Measurements from ENCODE around the gene KANK3.

Gene KANK3

GRCh38 chr19:8333767-8334457 lies 9.2 kb downstream of the KANK3 start:
- H3K36me3 ChIP-seq (ENCODE audit: insufficient read depth, low read length) = no peaks in the 10 kb centered on the region
- H3K9ac ChIP-seq (ENCODE audit: low read depth, low read length) = no peak overlapping the region
- H3K4me3 ChIP-seq (ENCODE audit: low read length) = no peak overlapping the region
- no peaks in the 10 kb centered on the region for H3K9me3 ChIP-seq (replicated peaks; ENCODE audit: low read length)
- no peak overlapping the region for H3K4me2 ChIP-seq (ENCODE audit: low read length)
- peaks cover 4% of the 10 kb centered on the region for H3K4me1 ChIP-seq (ENCODE audit: control insufficient read depth, insufficient read depth, low read length)
- peaks cover 27% of the 10 kb centered on the region for H3K27me3 ChIP-seq (ENCODE audit: control insufficient read depth, insufficient read depth, low read length)

GRCh38 chr19:8332976-8333766 lies 9.9 kb downstream of the KANK3 start:
- Histone ChIP-seq H3K4me1 (ENCODE audit: control insufficient read depth, insufficient read depth, low read length) (peaks cover 4% of the 10 kb centered on the region), H3K9me3 (replicated peaks; ENCODE audit: low read length) (no peaks in the 10 kb centered on the region), H3K9ac (ENCODE audit: low read depth, low read length) (no peak overlapping the region), H3K4me3 (ENCODE audit: low read length) (no peak overlapping the region), H3K27me3 (ENCODE audit: control insufficient read depth, insufficient read depth, low read length) (peaks cover 25% of the 10 kb centered on the region), H3K4me2 (ENCODE audit: low read length) (no peak overlapping the region), H3K36me3 (ENCODE audit: insufficient read depth, low read length) (no peaks in the 10 kb centered on the region)

GRCh38 chr19:8331263-8331845 lies 11.7 kb downstream of the KANK3 start:
- no peak overlapping the region for H3K9ac ChIP-seq (ENCODE audit: low read depth, low read length)
- H3K27me3 ChIP-seq (ENCODE audit: control insufficient read depth, insufficient read depth, low read length) = peaks cover 25% of the 10 kb centered on the region
- no peaks in the 10 kb centered on the region for H3K36me3 ChIP-seq (ENCODE audit: insufficient read depth, low read length)
- peaks cover 4% of the 10 kb centered on the region for H3K4me1 ChIP-seq (ENCODE audit: control insufficient read depth, insufficient read depth, low read length)
- H3K9me3 ChIP-seq (replicated peaks; ENCODE audit: low read length) = no peaks in the 10 kb centered on the region
- H3K4me3 ChIP-seq (ENCODE audit: low read length) = no peak overlapping the region
- no peak overlapping the region for H3K4me2 ChIP-seq (ENCODE audit: low read length)

- Histone ChIP-seq H3K27me3 (ENCODE audit: control insufficient read depth, insufficient read depth, low read length) (peaks cover 19% of the 10 kb centered on the region), H3K9me3 (replicated peaks; ENCODE audit: low read length) (no peaks in the 10 kb centered on the region), H3K9ac (ENCODE audit: low read depth, low read length) (no peak overlapping the region), H3K36me3 (ENCODE audit: insufficient read depth, low read length) (no peaks in the 10 kb centered on the region), H3K4me1 (ENCODE audit: control insufficient read depth, insufficient read depth, low read length) (no peaks in the 10 kb centered on the region), H3K4me2 (ENCODE audit: low read length) (no peak overlapping the region), H3K4me3 (ENCODE audit: low read length) (no peak overlapping the region)
Observed at GRCh38 chr19:8329996-8330395, 13.1 kb downstream of the KANK3 start.

GRCh38 chr19:8325454-8325853 lies 17.6 kb downstream of the KANK3 start:
- no peaks in the 10 kb centered on the region for H3K9me3 ChIP-seq (replicated peaks; ENCODE audit: low read length)
- H3K4me1 ChIP-seq (ENCODE audit: control insufficient read depth, insufficient read depth, low read length) = peaks cover 16% of the 10 kb centered on the region
- no peak overlapping the region for H3K9ac ChIP-seq (ENCODE audit: low read depth, low read length)
- no peak overlapping the region for H3K4me3 ChIP-seq (ENCODE audit: low read length)
- H3K27me3 ChIP-seq (ENCODE audit: control insufficient read depth, insufficient read depth, low read length) = no peaks in the 10 kb centered on the region
- no peak overlapping the region for H3K4me2 ChIP-seq (ENCODE audit: low read length)
- H3K36me3 ChIP-seq (ENCODE audit: insufficient read depth, low read length) = peaks cover 31% of the 10 kb centered on the region

- Histone ChIP-seq H3K4me2 (ENCODE audit: low read length) (no peak overlapping the region), H3K4me3 (ENCODE audit: low read length) (no peak overlapping the region), H3K36me3 (ENCODE audit: insufficient read depth, low read length) (peaks cover 31% of the 10 kb centered on the region), H3K9ac (ENCODE audit: low read depth, low read length) (no peak overlapping the region), H3K4me1 (ENCODE audit: control insufficient read depth, insufficient read depth, low read length) (peaks cover 23% of the 10 kb centered on the region), H3K9me3 (replicated peaks; ENCODE audit: low read length) (no peaks in the 10 kb centered on the region), H3K27me3 (ENCODE audit: control insufficient read depth, insufficient read depth, low read length) (no peaks in the 10 kb centered on the region)
Observed at GRCh38 chr19:8324186-8325050, 18.6 kb downstream of the KANK3 start.

GRCh38 chr19:8323781-8324185 lies 19.3 kb downstream of the KANK3 start:
- Histone ChIP-seq H3K4me1 (ENCODE audit: control insufficient read depth, insufficient read depth, low read length) (peaks cover 26% of the 10 kb centered on the region), H3K36me3 (ENCODE audit: insufficient read depth, low read length) (peaks cover 31% of the 10 kb centered on the region), H3K4me3 (ENCODE audit: low read length) (no peak overlapping the region)

GRCh38 chr19:8322638-8322997 lies 20.4 kb downstream of the KANK3 start:
- Histone ChIP-seq H3K27me3 (ENCODE audit: control insufficient read depth, insufficient read depth, low read length) (no peaks in the 10 kb centered on the region), H3K4me2 (ENCODE audit: low read length) (peak overlapping the region; percentile 92), H3K4me1 (ENCODE audit: control insufficient read depth, insufficient read depth, low read length) (peaks cover 26% of the 10 kb centered on the region), H3K9me3 (replicated peaks; ENCODE audit: low read length) (no peaks in the 10 kb centered on the region), H3K9ac (ENCODE audit: low read depth, low read length) (peak overlapping the region; percentile 96), H3K4me3 (ENCODE audit: low read length) (peak overlapping the region; percentile 81), H3K36me3 (ENCODE audit: insufficient read depth, low read length) (peaks cover 31% of the 10 kb centered on the region)

More at GRCh38 chr19:8323781-8324185, 19.3 kb downstream of the KANK3 start:
- Histone ChIP-seq H3K27me3 (ENCODE audit: control insufficient read depth, insufficient read depth, low read length) (no peaks in the 10 kb centered on the region), H3K9ac (ENCODE audit: low read depth, low read length) (no peak overlapping the region), H3K4me2 (ENCODE audit: low read length) (no peak overlapping the region), H3K9me3 (replicated peaks; ENCODE audit: low read length) (no peaks in the 10 kb centered on the region)

- H3K4me2 ChIP-seq (ENCODE audit: low read length) = peak overlapping the region; percentile 92
- H3K9me3 ChIP-seq (replicated peaks; ENCODE audit: low read length) = no peaks in the 10 kb centered on the region
- H3K9ac ChIP-seq (ENCODE audit: low read depth, low read length) = peak overlapping the region; percentile 96
- peaks cover 31% of the 10 kb centered on the region for H3K36me3 ChIP-seq (ENCODE audit: insufficient read depth, low read length)
- no peaks in the 10 kb centered on the region for H3K27me3 ChIP-seq (ENCODE audit: control insufficient read depth, insufficient read depth, low read length)
- H3K4me3 ChIP-seq (ENCODE audit: low read length) = peak overlapping the region; percentile 81
- H3K4me1 ChIP-seq (ENCODE audit: control insufficient read depth, insufficient read depth, low read length) = peaks cover 26% of the 10 kb centered on the region
Observed at GRCh38 chr19:8321986-8322637, 20.9 kb downstream of the KANK3 start.

GRCh38 chr19:8321067-8321985 lies 21.7 kb downstream of the KANK3 start, which contains the start of the genes NDUFA7 and RPS28:
Gene NDUFA7, minus strand, starts transcription at chr19:8321375. Its CDS starts 17 bp downstream, at chr19:8321358.
Gene RPS28, plus strand, starts transcription at chr19:8321496. Its CDS starts 35 bp downstream, at chr19:8321531.
- H3K27me3 ChIP-seq (ENCODE audit: control insufficient read depth, insufficient read depth, low read length) = no peaks in the 10 kb centered on the region
- H3K9me3 ChIP-seq (replicated peaks; ENCODE audit: low read length) = no peaks in the 10 kb centered on the region
- peak within 1 kb of the TSS; percentile 81 for H3K4me3 ChIP-seq (ENCODE audit: low read length)
- peaks cover 32% of the 10 kb centered on the region for H3K36me3 ChIP-seq (ENCODE audit: insufficient read depth, low read length)
- peaks cover 26% of the 10 kb centered on the region for H3K4me1 ChIP-seq (ENCODE audit: control insufficient read depth, insufficient read depth, low read length)
- peak within 1 kb of the TSS; percentile 92 for H3K4me2 ChIP-seq (ENCODE audit: low read length)
- H3K9ac ChIP-seq (ENCODE audit: low read depth, low read length) = peak within 1 kb of the TSS; percentile 96
